GM21390 (cell line): ENCODE results near the gene RPL9.
"Not testable (repeated sequence)": the region's sequence is repeated elsewhere in the genome, so short reads cannot be mapped to it uniquely, and the experiment has no call there.

Experiments used
- ATAC-seq: cut with Tn5 transposase; IDR thresholded peaks from one replicate; pipeline ENCODE4 v1.9.1; 2021; ENCODE audit not compliant: unreplicated experiment

The RPL9 gene

DNA sequence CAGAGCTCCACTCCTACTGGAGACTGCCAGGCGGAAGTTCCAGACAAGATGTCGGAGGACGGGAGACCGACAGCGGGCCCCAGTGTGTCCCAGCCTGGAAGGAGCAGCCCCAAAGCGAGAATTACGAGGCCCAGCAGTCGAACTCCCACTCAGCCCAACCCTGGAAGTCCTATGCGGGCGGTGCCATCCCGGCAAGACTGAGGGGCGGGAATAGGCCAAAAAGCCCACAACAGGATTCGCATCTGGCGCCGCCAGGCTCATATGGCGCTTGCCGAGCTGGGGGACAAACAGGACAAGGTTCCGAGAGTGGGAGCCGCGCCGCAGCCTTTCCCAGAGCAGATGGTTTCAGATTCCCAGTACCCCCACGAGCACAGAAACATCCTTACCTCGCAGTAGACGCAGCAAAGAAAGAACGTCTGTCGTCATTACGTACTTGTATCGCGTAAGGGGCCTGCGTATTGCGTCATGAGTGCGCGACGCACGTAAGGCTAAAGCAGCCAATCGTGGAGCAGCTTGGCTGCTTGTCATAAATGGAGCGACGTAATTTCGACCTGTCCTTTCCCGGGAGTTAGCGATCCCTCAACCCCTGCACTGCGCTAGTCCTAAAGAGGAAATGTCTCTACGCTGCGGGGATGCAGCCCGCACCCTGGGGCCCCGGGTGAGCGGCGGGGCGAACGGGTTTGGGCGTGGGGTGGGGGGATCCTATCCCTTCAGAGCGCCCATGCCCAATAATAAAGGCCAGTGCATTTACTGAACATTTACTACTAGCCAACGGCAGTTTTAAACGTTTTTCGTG is at the start of gene RPL9, which contains the start of gene LIAS:
TSS of gene RPL9 (minus strand) at position 418 of the 796 bp plus-strand sequence. CDS start 483 bp downstream, outside the sequence.
TSS of gene LIAS (plus strand) at position 552 of the 796 bp plus-strand sequence. CDS start at position 614, 62 bp downstream.
- peak; percentile 87 for ATAC-seq

- ATAC-seq = no peak
Observed at GRCh38 chr4:39505581-39505980, 46.9 kb upstream of the RPL9 start.

- ATAC-seq = no peak
Observed at GRCh38 chr4:39504538-39504937, 45.8 kb upstream of the RPL9 start.

DNA sequence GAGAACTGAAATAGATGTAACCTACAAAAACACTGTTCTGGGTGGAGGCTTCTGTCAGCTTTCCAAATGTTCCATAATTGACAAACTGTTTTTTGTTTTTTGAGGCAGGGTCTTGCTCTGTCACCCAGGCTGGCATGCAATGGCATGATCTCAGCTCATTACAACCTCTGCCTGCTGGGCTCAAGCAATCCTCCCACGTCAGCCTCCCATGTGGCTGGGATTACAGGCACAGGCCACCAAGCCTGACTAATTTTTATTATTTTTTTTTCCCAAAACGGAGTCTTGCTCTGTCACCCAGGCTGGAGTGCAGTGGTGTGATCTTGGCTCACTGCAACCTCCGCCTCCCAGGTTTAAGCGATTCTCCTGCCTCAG is 43.9 kb upstream of the RPL9 start:
- not testable (repeated sequence) for ATAC-seq

GRCh38 chr4:39502019-39502663 is 43.4 kb upstream of the RPL9 start:
- ATAC-seq = no peak

DNA sequence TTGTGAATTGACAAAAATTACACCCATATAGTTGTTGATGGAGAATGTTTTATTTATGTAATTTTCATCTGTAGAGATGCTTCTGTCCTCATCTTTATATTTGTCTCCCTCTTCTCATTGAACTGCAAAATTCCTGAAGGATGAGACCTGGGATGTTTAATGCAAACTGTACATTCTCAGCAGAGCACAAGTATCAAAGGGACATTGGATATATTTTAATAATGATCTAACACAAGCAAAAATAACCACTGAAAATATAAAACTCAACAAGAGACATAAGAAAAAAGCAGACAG is 40.0 kb upstream of the RPL9 start:
- no peak for ATAC-seq

DNA sequence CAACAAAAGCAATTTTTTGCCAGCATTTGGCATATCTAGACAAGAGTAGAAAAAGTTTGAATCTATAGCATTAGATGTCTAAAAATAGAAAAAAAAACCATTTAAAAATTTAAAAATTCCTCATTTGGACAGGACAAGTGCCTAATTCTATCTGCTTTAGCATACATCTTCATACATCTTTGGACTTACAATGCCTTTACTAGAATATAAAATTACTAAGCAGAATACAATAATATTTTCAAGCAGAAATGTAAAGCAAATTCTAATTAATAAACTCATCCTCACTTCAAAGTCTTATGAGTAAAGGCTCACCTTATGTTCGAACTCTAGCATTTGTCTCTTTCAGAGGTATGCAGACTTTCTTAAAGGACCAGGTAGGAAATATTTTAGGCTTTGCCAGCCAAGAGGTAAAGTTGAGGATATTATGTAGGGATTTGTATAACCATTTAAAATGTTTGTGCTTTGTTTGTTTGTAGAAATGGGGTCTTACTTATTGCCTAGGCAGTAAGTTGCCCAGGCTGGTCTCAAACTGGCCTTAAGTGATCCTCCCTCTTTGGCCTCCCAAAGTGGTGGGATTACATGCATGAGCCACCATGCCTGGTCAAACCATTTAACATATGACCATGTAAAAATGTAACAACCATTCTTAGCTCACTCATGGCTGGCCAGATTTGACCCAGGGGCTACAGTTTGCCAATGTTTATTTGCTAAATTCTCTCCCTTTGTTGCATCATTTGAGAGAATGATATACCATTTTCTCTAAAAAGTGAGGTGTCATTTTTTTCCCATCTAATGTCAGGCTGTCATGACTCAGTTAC is 39.4 kb upstream of the RPL9 start:
- ATAC-seq = no peak

DNA sequence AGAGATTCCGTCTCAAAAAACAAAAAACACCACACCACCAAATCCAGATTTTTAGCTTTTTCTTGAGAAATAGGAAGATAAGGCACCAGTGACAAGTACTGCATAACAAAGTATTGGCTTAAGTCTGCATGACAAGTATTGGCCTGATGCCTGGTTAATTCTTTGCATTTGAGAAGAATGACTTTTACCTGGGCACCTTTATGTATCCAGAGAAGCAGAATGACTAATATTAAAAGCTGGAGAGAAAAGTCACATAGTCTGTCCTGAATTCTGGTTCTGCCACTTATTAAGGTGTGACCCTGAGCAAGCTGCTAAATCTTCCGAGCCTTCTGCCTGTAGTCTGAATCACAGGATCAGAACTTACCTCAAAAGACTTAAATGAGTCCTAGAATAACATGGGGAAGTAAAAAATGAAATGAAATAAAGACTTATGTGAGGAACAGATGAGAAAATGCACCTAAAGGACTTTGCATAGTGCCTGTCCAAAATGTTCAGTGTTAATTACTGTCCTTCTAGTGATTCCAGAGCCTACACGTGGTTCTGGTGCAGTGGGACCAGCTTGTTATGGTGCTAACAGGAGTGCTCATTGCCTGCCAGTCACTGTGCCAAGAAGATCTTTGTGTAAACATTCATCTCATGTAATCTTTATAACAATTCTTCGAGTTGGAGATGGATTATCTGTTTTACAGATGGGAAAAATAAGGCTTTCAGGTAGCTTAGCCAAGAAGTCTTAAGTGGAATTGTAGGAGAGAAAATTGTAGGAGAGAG is 36.9 kb upstream of the RPL9 start:
- no peak for ATAC-seq

DNA sequence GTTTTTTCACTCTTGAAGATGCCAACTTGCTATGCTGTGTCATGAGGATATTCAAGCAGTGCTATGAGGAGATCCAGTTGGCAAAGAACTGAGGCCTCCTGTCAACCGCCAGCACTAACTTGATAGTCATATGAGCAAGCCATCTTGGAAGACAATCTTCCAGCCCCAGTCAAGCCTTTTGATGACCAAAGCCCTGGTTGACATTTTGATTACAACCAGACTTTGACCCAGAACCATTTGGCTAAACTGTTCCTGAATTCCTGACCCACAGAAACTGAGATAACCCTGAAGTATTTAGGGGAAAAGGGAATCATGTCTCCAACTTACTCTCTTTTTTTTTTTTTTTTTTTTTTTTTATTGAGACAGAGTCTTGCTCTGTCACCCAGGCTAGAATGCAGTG is 35.6 kb upstream of the RPL9 start:
- no peak for ATAC-seq

DNA sequence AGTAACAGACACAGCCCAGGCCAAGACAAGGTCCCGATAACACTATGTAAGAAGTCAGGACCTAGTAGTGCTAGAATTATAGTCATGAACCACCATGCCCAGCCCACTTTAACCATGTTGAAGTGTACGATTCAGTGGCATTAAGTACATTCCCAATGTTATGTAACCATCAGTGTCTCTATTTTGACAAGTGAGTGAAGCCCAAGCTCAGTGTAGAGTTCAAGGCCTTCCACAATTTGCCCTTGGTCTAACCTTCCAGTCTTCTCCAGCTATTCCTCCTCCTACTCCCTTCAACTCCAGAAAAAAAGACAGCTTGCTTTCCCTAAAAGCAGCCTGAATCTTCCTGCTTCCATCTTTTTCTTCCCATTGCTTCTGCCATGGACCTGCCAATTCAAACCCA is 31.6 kb upstream of the RPL9 start:
- no peak for ATAC-seq

DNA sequence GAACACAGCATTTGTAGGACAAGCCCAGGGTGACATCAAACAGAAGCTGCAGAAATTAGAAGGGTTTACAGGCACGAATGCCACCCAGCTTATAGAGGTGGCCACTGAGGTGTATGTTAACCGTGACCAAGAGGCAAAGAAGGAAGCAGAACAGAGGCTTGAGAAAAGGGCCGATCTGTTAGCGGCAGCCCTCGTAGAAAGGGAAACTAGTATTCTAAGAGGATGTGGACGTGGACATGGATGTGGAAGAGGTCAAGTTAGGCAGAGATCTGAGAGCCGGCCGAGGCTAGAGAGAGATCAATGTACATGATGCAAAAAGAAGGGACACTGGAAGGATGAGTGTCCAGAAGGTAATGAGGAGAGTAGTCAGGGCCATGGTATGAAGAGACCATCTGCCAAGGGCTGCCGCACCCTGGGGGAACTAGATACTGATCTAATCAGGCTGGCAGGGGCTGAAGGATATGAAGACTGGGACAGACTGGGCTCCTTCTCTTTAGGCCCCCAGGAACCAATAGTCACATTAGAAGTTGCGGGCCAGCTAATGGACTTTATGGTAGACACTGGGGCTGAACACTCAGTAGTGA is 27.6 kb upstream of the RPL9 start:
- ATAC-seq = no peak

- no peak for ATAC-seq
Observed at GRCh38 chr4:39484582-39485272, 26.0 kb upstream of the RPL9 start.

- no peak for ATAC-seq
Observed at GRCh38 chr4:39480902-39481695, 22.4 kb upstream of the RPL9 start.

GRCh38 chr4:39480251-39480650 is 21.5 kb upstream of the RPL9 start:
- ATAC-seq = no peak

- no peak for ATAC-seq
Observed at GRCh38 chr4:39476187-39476895, 17.6 kb upstream of the RPL9 start.

DNA sequence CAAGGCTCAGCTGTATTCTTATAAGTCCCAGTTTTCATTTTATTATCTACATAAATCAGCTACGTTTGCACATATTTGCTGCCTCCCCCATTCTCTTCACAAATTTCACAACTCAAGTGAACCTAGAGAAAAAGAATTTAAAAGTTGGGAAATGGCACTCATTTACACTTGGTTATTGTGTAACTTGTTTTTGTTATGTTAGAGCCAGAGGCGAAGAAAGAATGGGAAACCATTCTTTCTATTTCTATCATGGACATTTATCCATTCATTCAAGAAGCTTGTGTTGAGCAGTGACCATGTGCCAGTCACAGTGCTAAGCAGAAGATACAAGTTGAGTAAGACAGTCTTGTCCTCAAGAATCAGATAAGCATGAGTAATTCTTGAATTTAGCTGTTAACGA is 13.7 kb upstream of the RPL9 start:
- no peak for ATAC-seq

DNA sequence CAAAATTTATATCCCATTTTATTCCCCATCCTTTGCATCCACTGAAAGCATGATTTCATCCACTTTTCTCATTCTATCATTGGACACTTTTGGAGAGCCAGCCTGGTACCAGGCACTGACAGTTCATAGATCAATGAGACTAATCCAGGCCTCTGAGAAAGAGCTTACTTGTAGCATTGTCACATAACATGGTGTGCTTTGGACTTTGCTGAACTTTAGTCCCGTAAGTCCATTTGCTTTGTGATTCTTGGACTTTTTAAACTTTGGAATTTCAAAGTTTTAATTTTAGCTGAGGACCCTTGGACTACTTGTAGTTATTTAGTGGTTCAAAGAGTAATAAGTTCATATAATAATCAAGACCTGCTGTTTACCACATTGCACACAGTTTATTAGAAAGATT is 11.7 kb upstream of the RPL9 start:
- ATAC-seq = no peak

DNA sequence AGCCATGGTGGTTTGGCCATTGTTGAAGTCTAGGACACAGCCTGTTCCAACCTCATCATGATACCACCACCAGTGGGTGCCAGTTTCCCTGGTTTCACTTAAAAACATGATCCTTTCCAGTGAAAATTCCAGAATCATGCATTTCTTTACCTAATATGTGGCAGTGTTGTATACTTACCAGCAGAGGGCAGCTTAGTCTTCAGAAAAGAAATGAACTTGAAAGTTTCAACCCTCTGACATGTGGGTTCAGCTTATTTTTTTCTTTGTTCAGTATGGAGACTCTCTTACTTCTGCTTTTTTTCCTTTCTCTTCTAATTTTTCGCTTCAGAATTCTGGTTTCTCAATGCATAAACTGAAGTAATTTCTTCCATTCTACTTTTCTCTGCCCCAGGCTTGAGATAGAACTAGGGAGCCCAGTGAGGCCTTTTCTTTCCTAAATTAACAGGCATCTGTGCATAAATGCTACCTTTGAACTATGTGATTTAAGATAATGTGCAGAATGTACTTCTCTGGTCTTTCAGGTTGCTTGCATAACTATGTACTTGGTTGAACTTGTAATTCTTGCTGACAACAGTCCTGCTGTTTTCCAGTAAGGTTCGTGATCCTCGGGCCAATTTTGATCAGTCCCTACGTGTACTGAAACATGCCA is 10.8 kb upstream of the RPL9 start:
- peak; percentile 79 for ATAC-seq
